Activated gamma-delta T cell treated with anti-CD3 and anti-CD28 coated beads, Interleukin-2, amount 50 U/mL, for 16 hours (primary cell): ENCODE results near the gene SNX4.

Source experiments
- DNase-seq: peaks from one replicate; pipeline ENCODE4 v3.0.0-alpha.2; 2020; ENCODE audit warnings: low read depth

Gene SNX4

GRCh38 chr3:125402639-125403038 lies 117.4 kb downstream of the SNX4 start:
- DNase-seq: no peak

- no peak for DNase-seq
Observed at GRCh38 chr3:125401402-125401801, 118.6 kb downstream of the SNX4 start.

- no peak for DNase-seq
Observed at GRCh38 chr3:125398952-125399351, 121.0 kb downstream of the SNX4 start.
